EL (cell line): ENCODE data around the gene CD28.
A peak's percentile ranks its signal among the peaks of the same experiment; 100 is the strongest.

Experiments
- DNase-seq: peaks from one replicate; pipeline ENCODE4 v3.0.0-alpha.2; 2016

The CD28 gene

DNA sequence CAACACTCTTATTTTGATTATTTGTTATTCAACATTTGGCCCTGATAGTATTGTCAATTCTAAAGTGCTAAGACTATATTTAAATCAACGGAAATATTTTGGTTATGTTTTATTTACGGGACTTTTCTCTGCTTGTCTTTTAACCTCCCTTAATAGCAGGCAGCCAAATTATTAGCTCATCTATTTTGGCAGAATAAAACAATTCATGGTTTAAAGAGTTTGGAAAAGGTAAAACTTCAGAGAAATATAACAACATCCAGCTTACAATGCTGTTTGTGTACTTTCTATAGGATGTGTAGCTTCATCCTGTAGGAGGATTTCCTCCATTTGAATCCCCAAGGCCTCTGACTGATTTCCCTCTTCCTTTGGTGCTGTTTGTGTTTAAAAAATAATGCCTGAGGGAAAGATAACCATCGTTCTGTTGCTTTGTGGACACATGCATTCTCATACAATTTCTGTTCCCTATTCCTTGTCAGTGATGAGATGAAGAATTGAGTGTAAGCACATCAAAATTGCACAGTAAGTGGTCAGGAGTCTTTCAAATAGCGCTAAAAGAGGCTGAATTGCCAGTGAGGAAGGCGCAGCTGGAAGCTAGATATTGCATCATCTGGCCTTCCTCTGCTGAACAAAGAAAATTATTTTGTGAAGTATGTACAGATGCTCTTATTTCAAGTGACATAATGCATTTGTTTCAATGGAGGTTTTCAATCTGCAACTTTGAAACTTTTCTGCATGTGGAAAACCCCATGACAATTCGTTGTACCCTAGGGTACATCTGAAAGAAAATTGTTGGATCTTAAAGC lies 80.3 kb downstream of the CD28 start:
- peak; percentile 45 for DNase-seq

DNA sequence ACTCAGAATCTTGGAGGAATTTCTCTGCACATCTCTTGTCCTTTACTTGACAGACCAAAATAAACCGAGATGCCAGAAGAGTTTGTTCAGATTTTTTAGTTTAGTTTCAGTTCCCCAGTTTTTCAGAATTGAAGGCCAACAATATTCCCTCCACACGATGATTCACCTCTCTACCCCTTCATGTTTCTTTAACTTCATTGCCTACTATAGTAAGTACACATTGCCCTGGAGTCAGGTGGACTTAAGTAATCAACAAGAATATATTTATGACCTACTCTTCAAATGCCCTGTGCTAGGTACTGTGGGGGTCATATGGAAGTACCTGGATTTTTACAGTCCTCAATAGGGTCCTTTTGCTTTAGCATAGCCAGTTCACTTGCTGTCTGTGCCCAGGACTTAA lies 81.5 kb downstream of the CD28 start:
- DNase-seq, result no peak
